Measurements from ENCODE around the gene TLR8.
A peak's percentile ranks its signal among the peaks of the same experiment; 100 is the strongest.

The TLR8 gene

GRCh38 chrX:12945494-12945893 is 39.1 kb downstream of the TLR8 start:
- no peak for DNase-seq
- Histone ChIP-seq H3K79me2 (ENCODE audit: low read length) (no peaks in the 10 kb centered on the region), H3K9ac (ENCODE audit: low read length) (no peak overlapping the region), H3K9me2 (replicated peaks; ENCODE audit: insufficient read depth, low read length) (no peaks in the 10 kb centered on the region), H3K4me2 (ENCODE audit: low read depth, low read length) (no peak overlapping the region), H3K27me3 (replicated peaks; ENCODE audit: insufficient read depth, low read length) (no peaks in the 10 kb centered on the region), H3K4me3 (ENCODE audit: low read length) (no peak overlapping the region), H3K36me3 (replicated peaks; ENCODE audit: insufficient read depth, low read length) (no peaks in the 10 kb centered on the region), H3F3A (ENCODE audit: insufficient read depth, low read length) (no peaks in the 10 kb centered on the region), H2AFZ (ENCODE audit: low read length) (no peak overlapping the region), H4K20me1 (ENCODE audit: insufficient read depth, low read length) (no peaks in the 10 kb centered on the region), H3K27ac (ENCODE audit: low read length) (no peak overlapping the region), H3K9me3 (replicated peaks; ENCODE audit: insufficient read depth, low read length) (no peaks in the 10 kb centered on the region), H3K4me1 (ENCODE audit: low read length) (peaks cover 25% of the 10 kb centered on the region)
- TF ChIP-seq CTCF (IDR thresholded peaks at IDR 0.05; ENCODE audit: low read length) (no peak), EZH2phosphoT487 (IDR thresholded peaks at IDR 0.05; ENCODE audit: low read length) (no peak), EZH2 (optimal IDR thresholded peaks at IDR 0.05; ENCODE audit: low read depth, low read length) (no peak)

- DNase-seq: no peak
- H3K27me3 ChIP-seq (replicated peaks; ENCODE audit: insufficient read depth, low read length): no peaks in the 10 kb centered on the region
- H3K9me2 ChIP-seq (replicated peaks; ENCODE audit: insufficient read depth, low read length): no peaks in the 10 kb centered on the region
- no peak for TF ChIP-seq EZH2phosphoT487 (IDR thresholded peaks at IDR 0.05; ENCODE audit: low read length)
- no peak overlapping the region for H2AFZ ChIP-seq (ENCODE audit: low read length)
- no peak overlapping the region for H3K4me3 ChIP-seq (ENCODE audit: low read length)
- H3K36me3 ChIP-seq (replicated peaks; ENCODE audit: insufficient read depth, low read length): no peaks in the 10 kb centered on the region
- H3K9me3 ChIP-seq (replicated peaks; ENCODE audit: insufficient read depth, low read length): no peaks in the 10 kb centered on the region
- H3K27ac ChIP-seq (ENCODE audit: low read length): no peak overlapping the region
- no peaks in the 10 kb centered on the region for H3K79me2 ChIP-seq (ENCODE audit: low read length)
- H3F3A ChIP-seq (ENCODE audit: insufficient read depth, low read length): no peaks in the 10 kb centered on the region
- no peak overlapping the region for H3K4me2 ChIP-seq (ENCODE audit: low read depth, low read length)
- H3K9ac ChIP-seq (ENCODE audit: low read length): no peak overlapping the region
- peaks cover 27% of the 10 kb centered on the region for H3K4me1 ChIP-seq (ENCODE audit: low read length)
- no peaks in the 10 kb centered on the region for H4K20me1 ChIP-seq (ENCODE audit: insufficient read depth, low read length)
Observed at GRCh38 chrX:12946406-12946805, 40.0 kb downstream of the TLR8 start.

GRCh38 chrX:12946838-12947544 is 40.6 kb downstream of the TLR8 start:
- Histone ChIP-seq H3K79me2 (ENCODE audit: low read length) (no peaks in the 10 kb centered on the region), H3K4me3 (ENCODE audit: low read length) (no peak overlapping the region), H3K9me2 (replicated peaks; ENCODE audit: insufficient read depth, low read length) (no peaks in the 10 kb centered on the region), H3K9ac (ENCODE audit: low read length) (no peak overlapping the region), H3K9me3 (replicated peaks; ENCODE audit: insufficient read depth, low read length) (no peaks in the 10 kb centered on the region), H3K27me3 (replicated peaks; ENCODE audit: insufficient read depth, low read length) (no peaks in the 10 kb centered on the region), H3F3A (ENCODE audit: insufficient read depth, low read length) (no peaks in the 10 kb centered on the region), H4K20me1 (ENCODE audit: insufficient read depth, low read length) (no peaks in the 10 kb centered on the region), H3K36me3 (replicated peaks; ENCODE audit: insufficient read depth, low read length) (no peaks in the 10 kb centered on the region), H3K4me2 (ENCODE audit: low read depth, low read length) (no peak overlapping the region), H2AFZ (ENCODE audit: low read length) (no peak overlapping the region; the same call in 1 of the 2 replicates), H3K4me1 (ENCODE audit: low read length) (peaks cover 27% of the 10 kb centered on the region), H3K27ac (ENCODE audit: low read length) (no peak overlapping the region)
- TF ChIP-seq EZH2 (optimal IDR thresholded peaks at IDR 0.05; ENCODE audit: low read depth, low read length) (no peak), CTCF (IDR thresholded peaks at IDR 0.05; ENCODE audit: low read length) (peak; percentile 96), EZH2phosphoT487 (IDR thresholded peaks at IDR 0.05; ENCODE audit: low read length) (no peak)
- peak; percentile 65 for DNase-seq

- no peak for DNase-seq
- Histone ChIP-seq H3K4me1 (ENCODE audit: low read length) (peaks cover 27% of the 10 kb centered on the region), H2AFZ (ENCODE audit: low read length) (no peak overlapping the region), H3K79me2 (ENCODE audit: low read length) (no peaks in the 10 kb centered on the region), H3K9me3 (replicated peaks; ENCODE audit: insufficient read depth, low read length) (no peaks in the 10 kb centered on the region), H3K9ac (ENCODE audit: low read length) (no peak overlapping the region), H4K20me1 (ENCODE audit: insufficient read depth, low read length) (no peaks in the 10 kb centered on the region), H3K4me3 (ENCODE audit: low read length) (no peak overlapping the region), H3K27me3 (replicated peaks; ENCODE audit: insufficient read depth, low read length) (no peaks in the 10 kb centered on the region), H3F3A (ENCODE audit: insufficient read depth, low read length) (no peaks in the 10 kb centered on the region), H3K9me2 (replicated peaks; ENCODE audit: insufficient read depth, low read length) (no peaks in the 10 kb centered on the region), H3K4me2 (ENCODE audit: low read depth, low read length) (no peak overlapping the region), H3K27ac (ENCODE audit: low read length) (no peak overlapping the region), H3K36me3 (replicated peaks; ENCODE audit: insufficient read depth, low read length) (no peaks in the 10 kb centered on the region)
- no peak for TF ChIP-seq CTCF (IDR thresholded peaks at IDR 0.05; ENCODE audit: low read length)
- no peak for TF ChIP-seq EZH2 (optimal IDR thresholded peaks at IDR 0.05; ENCODE audit: low read depth, low read length)
- no peak for TF ChIP-seq EZH2phosphoT487 (IDR thresholded peaks at IDR 0.05; ENCODE audit: low read length)
Observed at GRCh38 chrX:12947545-12948235, 41.3 kb downstream of the TLR8 start.
